Neural progenitor cell (in vitro differentiated cells): ENCODE data around the gene CYP8B1.

ENCODE experiments used
- EZH2 ChIP-seq: fragments of 200-600 bp; sonication (generic); IDR thresholded peaks from 2 replicates; pipeline ENCODE4 v1.6.1; 2017; ENCODE audit warnings: antibody characterized with exemption, mild to moderate bottlenecking, moderate library complexity
- EZH2phosphoT487 ChIP-seq: fragments of 200-600 bp; sonication (generic); IDR thresholded peaks from 2 replicates; pipeline ENCODE4 v1.6.1; 2017; ENCODE audit warnings: antibody characterized with exemption
- TF ChIP-seq, protein P1 (sequence below): fragments of 200-600 bp; sonication (generic); IDR thresholded peaks from 2 replicates; pipeline ENCODE4 v1.5.1; 2017; ENCODE audit warnings: antibody characterized with exemption, mild to moderate bottlenecking

DNA sequence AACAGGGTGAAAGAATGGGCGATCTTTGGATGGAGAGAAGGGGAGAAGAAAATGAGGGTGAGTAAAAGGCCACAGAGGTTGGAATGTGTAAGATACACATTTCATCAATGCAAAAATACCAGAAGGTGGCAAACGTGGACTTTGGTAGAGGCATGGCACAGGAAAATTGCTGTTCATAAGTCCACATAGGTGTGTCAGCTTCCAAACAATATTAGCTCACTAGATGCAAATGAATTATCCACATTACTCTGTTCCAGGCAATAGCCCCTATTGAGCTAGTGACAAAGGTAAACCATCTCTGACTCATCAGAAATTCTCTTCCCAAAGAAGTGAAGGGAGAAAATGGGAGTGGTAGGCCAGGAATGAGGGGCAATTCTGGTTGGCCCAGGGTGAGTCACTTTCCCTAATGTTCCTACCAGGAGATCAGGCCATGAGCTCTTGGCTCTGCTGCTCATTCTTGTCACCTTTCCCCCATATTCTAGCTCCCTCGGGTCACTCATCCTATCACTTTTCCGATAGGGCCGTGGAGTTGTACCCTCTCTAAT is 46.5 kb downstream of the CYP8B1 start:
- TF ChIP-seq EZH2: no peak
- TF ChIP-seq, protein P1, sequence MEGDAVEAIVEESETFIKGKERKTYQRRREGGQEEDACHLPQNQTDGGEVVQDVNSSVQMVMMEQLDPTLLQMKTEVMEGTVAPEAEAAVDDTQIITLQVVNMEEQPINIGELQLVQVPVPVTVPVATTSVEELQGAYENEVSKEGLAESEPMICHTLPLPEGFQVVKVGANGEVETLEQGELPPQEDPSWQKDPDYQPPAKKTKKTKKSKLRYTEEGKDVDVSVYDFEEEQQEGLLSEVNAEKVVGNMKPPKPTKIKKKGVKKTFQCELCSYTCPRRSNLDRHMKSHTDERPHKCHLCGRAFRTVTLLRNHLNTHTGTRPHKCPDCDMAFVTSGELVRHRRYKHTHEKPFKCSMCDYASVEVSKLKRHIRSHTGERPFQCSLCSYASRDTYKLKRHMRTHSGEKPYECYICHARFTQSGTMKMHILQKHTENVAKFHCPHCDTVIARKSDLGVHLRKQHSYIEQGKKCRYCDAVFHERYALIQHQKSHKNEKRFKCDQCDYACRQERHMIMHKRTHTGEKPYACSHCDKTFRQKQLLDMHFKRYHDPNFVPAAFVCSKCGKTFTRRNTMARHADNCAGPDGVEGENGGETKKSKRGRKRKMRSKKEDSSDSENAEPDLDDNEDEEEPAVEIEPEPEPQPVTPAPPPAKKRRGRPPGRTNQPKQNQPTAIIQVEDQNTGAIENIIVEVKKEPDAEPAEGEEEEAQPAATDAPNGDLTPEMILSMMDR: no peak
- TF ChIP-seq EZH2phosphoT487: no peak
